Stimulated activated CD8-positive, alpha-beta memory T cell treated with anti-CD3 and anti-CD28 coated beads, Interleukin-15, amount 100 ng/mL, for 4 hours (primary cell): ENCODE results near the gene GSN.

ENCODE experiments used
- DNase-seq, 2 donors: peaks; one replicate each; pipeline ENCODE4 v3.0.0-alpha.2; 2020; ENCODE audit warnings: low read depth in 2 of 2

The GSN gene

DNA sequence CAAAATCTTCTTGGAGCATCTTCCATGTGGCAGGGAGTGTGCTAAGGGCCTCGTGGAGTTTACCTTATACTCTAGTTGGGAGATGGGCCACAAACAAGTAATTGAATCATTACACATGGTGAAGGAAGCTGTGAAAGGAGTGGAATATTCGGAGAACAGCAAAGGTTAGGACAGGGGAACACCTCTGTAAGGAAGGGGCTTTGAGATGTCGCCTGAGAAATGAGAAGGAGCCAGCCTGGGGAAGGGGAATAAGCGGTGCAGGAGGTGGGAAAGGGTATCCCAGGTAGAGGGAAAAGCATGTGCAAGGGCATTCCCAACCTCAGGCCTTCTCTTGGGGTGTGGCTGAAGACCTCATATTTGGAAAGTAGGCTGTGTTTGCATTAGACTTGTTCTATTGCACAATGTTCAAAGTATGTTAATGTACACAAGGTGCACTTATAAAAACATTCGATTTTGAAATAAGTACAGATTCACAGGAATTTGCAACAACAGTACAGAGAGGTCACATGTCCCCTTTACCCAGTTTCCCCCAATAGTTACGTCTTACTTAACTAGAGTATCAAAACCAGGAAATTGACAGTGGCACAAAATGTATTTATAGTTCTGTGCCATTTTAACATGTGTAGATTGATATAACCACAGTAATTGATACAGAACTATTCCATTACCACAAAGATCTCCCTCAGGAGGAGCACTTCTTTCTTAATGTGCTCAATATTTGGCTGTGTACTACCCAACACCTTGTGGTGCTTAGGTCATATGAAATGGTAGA is 104.5 kb downstream of the GSN start:
- no peak for DNase-seq

DNA sequence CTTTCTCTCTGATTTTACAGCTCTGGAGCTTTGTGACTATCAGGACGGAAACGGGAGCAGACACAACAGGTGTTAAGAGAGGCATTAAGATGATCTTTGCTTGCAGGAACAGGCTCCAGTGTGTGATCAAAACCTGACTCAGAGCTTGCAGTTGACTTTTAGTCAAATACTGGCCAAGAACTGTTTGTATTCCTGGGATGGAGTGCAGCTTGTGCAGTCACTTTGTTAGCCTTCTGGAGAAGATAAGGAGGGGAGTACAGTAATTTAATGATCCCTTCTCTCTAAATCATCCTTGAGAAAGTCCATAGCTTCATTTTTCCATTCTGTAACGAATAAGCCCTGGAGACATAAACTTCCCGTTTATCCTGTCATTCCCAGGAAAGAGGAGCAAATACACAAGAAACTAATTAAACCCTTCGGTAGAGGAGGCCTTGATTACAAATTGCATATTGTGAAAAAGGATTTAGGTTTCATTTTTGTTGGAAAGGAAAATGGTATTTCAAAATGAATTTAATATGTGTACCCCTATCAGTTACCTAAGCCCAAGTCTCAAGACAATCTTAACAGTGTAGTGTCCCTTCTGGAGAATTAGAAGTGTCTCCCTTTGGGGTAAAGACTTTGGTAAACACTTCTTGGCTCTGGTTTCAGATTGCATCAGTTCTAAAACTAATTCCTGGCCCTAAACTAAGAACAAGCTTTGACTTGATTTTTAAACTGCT is 105.2 kb downstream of the GSN start:
- DNase-seq = no peak

DNA sequence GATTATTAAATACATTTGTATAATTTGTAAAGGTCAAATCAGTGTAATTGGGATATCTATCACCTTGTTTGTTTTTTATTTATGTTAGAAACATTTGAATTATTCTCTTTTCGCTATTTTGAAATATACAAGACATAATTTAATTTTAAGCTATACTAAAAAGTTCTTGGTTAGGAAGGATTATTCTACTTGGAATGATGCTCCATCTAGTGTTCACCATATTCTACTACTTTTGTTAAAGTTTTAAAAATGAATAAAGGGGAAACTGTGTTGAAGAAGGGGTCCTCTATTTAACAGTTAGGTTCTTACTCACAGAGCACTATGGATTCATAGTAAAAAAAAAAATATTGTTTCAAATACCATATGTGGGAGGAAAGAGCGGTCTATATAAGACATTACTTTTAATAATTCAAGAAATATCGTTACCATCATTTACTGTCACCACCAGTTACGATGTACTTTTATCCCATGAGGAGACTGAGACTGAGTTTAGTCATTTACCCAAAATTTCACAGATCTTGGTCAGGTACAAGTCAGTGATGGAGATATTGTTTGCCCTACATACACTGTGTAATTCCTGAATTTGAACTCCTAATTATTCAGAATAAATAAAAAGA is 108.4 kb downstream of the GSN start:
- DNase-seq = no peak

DNA sequence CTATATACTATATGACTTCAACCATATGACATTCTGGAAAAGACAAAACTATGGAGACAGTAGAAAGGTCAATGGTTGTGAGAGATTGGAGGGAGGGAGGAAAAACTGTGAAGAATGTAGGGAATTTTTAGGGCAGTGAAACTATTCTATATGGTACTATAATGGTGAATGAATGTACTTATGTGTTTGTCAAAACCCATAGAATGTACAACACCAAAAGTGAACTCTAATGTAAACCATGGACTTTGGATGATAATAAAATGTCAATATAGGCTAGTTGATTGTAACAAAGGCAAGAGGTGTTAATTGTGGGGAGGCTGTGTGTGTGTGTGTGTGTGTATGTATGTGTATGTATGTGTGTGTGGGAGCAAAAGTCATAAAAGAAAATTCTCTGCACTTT is 112.9 kb downstream of the GSN start:
- DNase-seq = no peak
